ENCODE measurements around the gene RASGRF1. TPM values are rescaled to one million over a fixed set of nuclear protein-coding genes. Genes with fewer than 3 reads are reported as not detected.
"Not testable (repeated sequence)": the region's sequence is repeated elsewhere in the genome, so short reads cannot be mapped to it uniquely, and the experiment has no call there.

RASGRF1 gene
- total RNA-seq, 1 experiment from 2014 or later, result 0.70 TPM

DNA sequence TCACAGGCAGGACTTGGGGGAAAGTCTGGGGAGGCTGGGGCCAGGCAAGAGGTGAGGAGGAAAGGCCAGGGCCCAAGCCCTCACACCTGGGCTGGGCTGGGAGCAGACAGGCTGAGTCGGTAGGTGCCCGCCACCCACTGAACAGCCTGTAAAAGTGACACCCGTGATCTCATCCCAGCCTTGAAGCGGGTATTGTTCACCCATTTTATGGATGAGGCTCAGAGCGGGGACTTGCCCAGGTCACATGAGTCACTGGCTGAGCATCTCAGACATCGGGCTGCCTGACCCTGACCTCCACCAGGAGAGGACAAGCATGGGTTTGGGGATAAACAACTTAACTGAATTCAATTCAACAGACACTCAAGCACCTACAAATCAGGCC lies 93.7 kb downstream of the RASGRF1 start:
- POLR2A ChIA-PET, result no interaction called here
- CTCF ChIA-PET, result no interaction called here
- H3K36me3 Mint-ChIP-seq (ENCODE audit: insufficient read depth, unreplicated experiment), result no peaks in the 10 kb centered on the region
- no peaks in the 10 kb centered on the region for H3K27me3 Mint-ChIP-seq (ENCODE audit: insufficient read depth, unreplicated experiment)
- H3K4me3 Mint-ChIP-seq (ENCODE audit: unreplicated experiment), result no peak overlapping the region
- BruUV-seq (replicated peaks), result no TSS peak
- TF ChIP-seq CTCF (IDR thresholded peaks at IDR 0.05; ENCODE audit: unreplicated experiment), result no peak
- intact Hi-C loops (cut with micrococcal nuclease), result no loop called here
- no peak for DNase-seq (ENCODE audit: unreplicated experiment)
- no peaks in the 10 kb centered on the region for H3K9me3 Mint-ChIP-seq (ENCODE audit: unreplicated experiment)
- H3K4me1 Mint-ChIP-seq (ENCODE audit: insufficient read depth, unreplicated experiment), result no peaks in the 10 kb centered on the region
- H3K27ac Mint-ChIP-seq (ENCODE audit: low read depth, unreplicated experiment), result no peak overlapping the region

DNA sequence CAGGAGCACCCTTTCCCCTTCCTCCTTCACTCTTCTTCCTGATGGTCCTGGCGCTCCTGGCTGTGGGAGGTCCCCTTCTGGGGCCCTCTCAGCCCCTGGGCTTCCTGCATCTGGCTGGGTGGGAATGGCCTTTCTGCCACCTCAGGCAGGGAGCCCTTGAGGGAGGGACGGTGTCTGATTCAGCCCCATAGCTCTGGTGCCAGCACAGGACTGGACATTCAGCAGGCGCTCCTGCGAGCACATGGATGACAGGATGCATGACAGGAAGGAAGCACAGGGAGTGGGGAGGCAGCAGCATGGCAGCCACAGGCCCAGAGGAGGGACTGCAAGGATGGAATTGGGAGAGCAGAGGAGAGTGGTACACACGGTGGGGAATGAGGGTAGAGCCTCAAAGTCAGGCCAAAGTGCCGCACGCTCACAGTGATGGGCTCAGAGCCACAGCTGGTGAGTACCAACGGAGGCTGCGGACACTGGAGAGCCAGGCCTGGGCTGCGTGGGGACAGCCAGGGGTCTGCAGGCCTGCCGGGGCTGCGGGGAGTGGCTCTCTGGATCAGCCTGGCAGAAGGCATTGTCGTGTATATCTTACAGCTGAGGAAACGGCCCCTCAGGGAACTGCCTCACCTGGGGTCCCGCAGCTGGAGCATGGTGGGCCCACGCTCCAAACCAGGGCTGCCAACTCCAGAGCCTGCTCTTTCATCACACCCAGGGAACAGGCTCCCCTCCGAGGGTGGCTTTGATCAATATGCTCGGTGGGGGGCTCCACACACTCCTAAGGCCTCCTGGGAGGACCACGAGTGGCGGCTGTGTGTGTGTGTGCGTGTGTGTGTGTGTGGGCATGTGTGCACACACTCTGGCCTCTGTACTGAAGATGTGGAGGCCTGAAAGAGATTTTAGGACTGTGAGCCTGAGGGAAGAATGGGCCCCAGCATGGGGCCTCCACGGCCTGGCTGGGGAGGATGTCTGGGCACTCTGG lies 94.4 kb downstream of the RASGRF1 start:
- intact Hi-C loops (cut with micrococcal nuclease), result no loop called here
- CTCF ChIA-PET, result interaction anchor here (0.7 kb wide), 2 partner anchors 52 to 189 kb away, joined by 4 read pairs; no protein-coding TSS in a partner anchor
- Mint-ChIP-seq H3K4me1 (ENCODE audit: insufficient read depth, unreplicated experiment) (no peaks in the 10 kb centered on the region), H3K9me3 (ENCODE audit: unreplicated experiment) (no peaks in the 10 kb centered on the region), H3K4me3 (ENCODE audit: unreplicated experiment) (no peak overlapping the region), H3K36me3 (ENCODE audit: insufficient read depth, unreplicated experiment) (no peaks in the 10 kb centered on the region), H3K27me3 (ENCODE audit: insufficient read depth, unreplicated experiment) (no peaks in the 10 kb centered on the region), H3K27ac (ENCODE audit: low read depth, unreplicated experiment) (no peak overlapping the region)
- POLR2A ChIA-PET, result no interaction called here
- BruUV-seq (replicated peaks), result no TSS peak
- no peak for DNase-seq (ENCODE audit: unreplicated experiment)
- no peak for TF ChIP-seq CTCF (IDR thresholded peaks at IDR 0.05; ENCODE audit: unreplicated experiment)

DNA sequence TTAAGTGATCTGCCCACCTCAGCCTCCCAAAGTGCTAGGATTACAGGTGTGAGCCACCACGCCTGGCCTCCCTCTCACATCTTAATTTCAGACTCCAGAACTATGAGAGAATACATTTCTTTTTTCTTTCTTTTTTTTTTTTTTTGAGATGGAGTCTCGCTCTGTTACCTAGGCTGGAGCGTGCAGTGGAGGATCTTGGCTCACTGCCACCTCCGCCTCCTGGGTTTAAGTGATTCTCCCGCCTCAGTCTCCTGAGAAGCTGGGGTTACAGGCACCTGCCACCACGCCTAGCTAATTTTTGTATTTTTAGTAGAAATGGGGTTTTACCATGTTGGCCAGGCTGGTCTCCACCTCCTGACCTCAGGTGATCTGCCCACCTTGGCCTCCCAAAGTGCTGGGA lies 95.4 kb downstream of the RASGRF1 start:
- H3K36me3 Mint-ChIP-seq (ENCODE audit: insufficient read depth, unreplicated experiment); H3K4me1 Mint-ChIP-seq (ENCODE audit: insufficient read depth, unreplicated experiment); intact Hi-C loops (cut with micrococcal nuclease); H3K4me3 Mint-ChIP-seq (ENCODE audit: unreplicated experiment); H3K9me3 Mint-ChIP-seq (ENCODE audit: unreplicated experiment); H3K27ac Mint-ChIP-seq (ENCODE audit: low read depth, unreplicated experiment); H3K27me3 Mint-ChIP-seq (ENCODE audit: insufficient read depth, unreplicated experiment); BruUV-seq (replicated peaks); DNase-seq (ENCODE audit: unreplicated experiment): not testable (repeated sequence)
- ChIA-PET CTCF (interaction anchor here (0.5 kb wide), 1 partner anchor 23 kb away, joined by 6 read pairs; no protein-coding TSS in a partner anchor), POLR2A (interaction anchor here (1.1 kb wide), 1 partner anchor 9 kb away, joined by 4 read pairs; no protein-coding TSS in a partner anchor)

DNA sequence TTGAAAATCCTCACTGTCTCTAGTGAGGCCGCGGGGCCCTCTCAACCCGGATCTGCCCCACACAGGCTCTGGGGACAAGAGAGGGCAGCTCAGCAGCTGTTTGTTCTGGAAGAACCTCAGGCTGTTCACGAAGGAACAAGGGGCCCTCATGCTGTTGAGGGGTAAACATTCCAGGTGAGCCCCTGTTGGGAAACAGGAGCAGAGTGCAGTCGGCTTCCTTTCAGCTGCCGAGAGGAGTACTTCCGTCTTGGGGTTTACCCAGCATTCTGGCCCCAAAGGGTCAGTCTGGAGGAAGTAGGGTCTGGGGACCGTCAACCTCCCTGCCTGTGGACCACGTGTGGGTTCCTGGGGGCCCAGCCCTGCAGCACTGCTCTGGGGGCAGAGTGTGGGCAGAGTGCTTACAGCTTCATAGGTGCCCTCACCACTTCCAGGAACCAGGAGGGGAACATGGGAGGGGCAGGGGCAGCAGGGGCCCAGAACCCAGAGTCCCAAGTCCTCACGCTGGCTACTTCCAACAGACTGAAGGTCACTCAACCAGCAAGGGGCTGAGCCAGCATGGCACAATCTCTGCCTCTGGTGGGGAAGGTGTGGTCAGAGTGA lies 96.5 kb downstream of the RASGRF1 start:
- DNase-seq (ENCODE audit: unreplicated experiment), result no peak
- POLR2A ChIA-PET, result interaction anchor here (0.5 to 1.1 kb wide), 2 partner anchors 10 to 114 kb away, joined by 3 to 4 read pairs; no protein-coding TSS in a partner anchor
- CTCF ChIA-PET, result interaction anchor here (0.6 to 1.0 kb wide), 3 partner anchors 15 to 299 kb away, joined by 3 read pairs; no protein-coding TSS in a partner anchor
- no peaks in the 10 kb centered on the region for H3K36me3 Mint-ChIP-seq (ENCODE audit: insufficient read depth, unreplicated experiment)
- no peak overlapping the region for H3K4me3 Mint-ChIP-seq (ENCODE audit: unreplicated experiment)
- intact Hi-C loops (cut with micrococcal nuclease), result no loop called here
- H3K27me3 Mint-ChIP-seq (ENCODE audit: insufficient read depth, unreplicated experiment), result no peaks in the 10 kb centered on the region
- peaks cover 5% of the 10 kb centered on the region for H3K4me1 Mint-ChIP-seq (ENCODE audit: insufficient read depth, unreplicated experiment)
- no peak overlapping the region for H3K27ac Mint-ChIP-seq (ENCODE audit: low read depth, unreplicated experiment)
- no TSS peak for BruUV-seq (replicated peaks)
- no peak for TF ChIP-seq CTCF (IDR thresholded peaks at IDR 0.05; ENCODE audit: unreplicated experiment)
- H3K9me3 Mint-ChIP-seq (ENCODE audit: unreplicated experiment), result no peaks in the 10 kb centered on the region
